HG03064 (cell line): ENCODE results near the gene CCND3.

Experiments used
- ATAC-seq: cut with Tn5 transposase; IDR thresholded peaks from one replicate; pipeline ENCODE4 v1.9.1; 2021; ENCODE audit warnings: low read depth; ENCODE audit not compliant: unreplicated experiment

CCND3 gene

GRCh38 chr6:41927253-41927652, 14.4 kb downstream of the CCND3 start:
- no peak for ATAC-seq

GRCh38 chr6:41922154-41922553, 19.5 kb downstream of the CCND3 start:
- no peak for ATAC-seq

- ATAC-seq: no peak
Observed at GRCh38 chr6:41921712-41921998, 20.0 kb downstream of the CCND3 start.

GRCh38 chr6:41920921-41921711, 20.5 kb downstream of the CCND3 start, which contains the start of the genes BYSL and MED20:
BYSL (plus strand) TSS chr6:41921499; CDS start chr6:41921563, 64 bp downstream.
MED20 (minus strand) TSS chr6:41921139; CDS start chr6:41921018, 121 bp downstream.
- peak; percentile 88 for ATAC-seq

- ATAC-seq: no peak
Observed at GRCh38 chr6:41917528-41917927, 24.1 kb downstream of the CCND3 start.

- no peak for ATAC-seq
Observed at GRCh38 chr6:41914869-41915530, 26.6 kb downstream of the CCND3 start.

- ATAC-seq: no peak
Observed at GRCh38 chr6:41914343-41914742, 27.3 kb downstream of the CCND3 start.

GRCh38 chr6:41909727-41910126, 31.9 kb downstream of the CCND3 start:
- no peak for ATAC-seq

GRCh38 chr6:41901882-41902519, 39.6 kb downstream of the CCND3 start:
- ATAC-seq: no peak

- ATAC-seq: no peak
Observed at GRCh38 chr6:41900861-41901260, 40.7 kb downstream of the CCND3 start.

GRCh38 chr6:41896281-41896680, 45.3 kb downstream of the CCND3 start:
- ATAC-seq: no peak

- peak; percentile 75 for ATAC-seq
Observed at GRCh38 chr6:41895300-41896233, 46.0 kb downstream of the CCND3 start, which contains the start of gene USP49. USP49 (minus strand) TSS chr6:41895375; CDS start chr6:41806983, 88,392 bp downstream.

- peak; percentile 14 for ATAC-seq
Observed at GRCh38 chr6:41894366-41895299, 47.0 kb downstream of the CCND3 start.

- no peak for ATAC-seq
Observed at GRCh38 chr6:41892921-41893564, 48.6 kb downstream of the CCND3 start.

GRCh38 chr6:41887331-41887751, 54.3 kb downstream of the CCND3 start:
- ATAC-seq: no peak

- no peak for ATAC-seq
Observed at GRCh38 chr6:41885930-41886329, 55.7 kb downstream of the CCND3 start.

GRCh38 chr6:41884957-41885356, 56.7 kb downstream of the CCND3 start:
- no peak for ATAC-seq
